ENCODE results near the gene FOXN3. TPM values are rescaled to one million over a fixed set of nuclear protein-coding genes. Genes with fewer than 3 reads are reported as not detected.

FOXN3 gene
- total and polyA plus RNA-seq, 10 of the 15 experiments (the other 5 are each of a cell fraction or from before 2014, with no cell fraction given) = 4.5 to 68.9 (median 29.7) TPM

- Histone ChIP-seq H3K4me3 (no peak overlapping the region), H3K9ac (ENCODE audit: control insufficient read depth, insufficient read depth, low read length) (no peak overlapping the region), H3K27ac (ENCODE audit: control insufficient read depth, insufficient read depth) (no peak overlapping the region), H3K79me2 (ENCODE audit: control insufficient read depth, insufficient read depth, low read length) (no peaks in the 10 kb centered on the region; the same call in 1 of the 2 replicates), H3K36me3 (ENCODE audit: control insufficient read depth in 2 of 2, insufficient read depth in 2 of 2, low read length in 1 of 2) (no peaks in the 10 kb centered on the region; a peak in 1 of 4 replicates), H3K9me3 (replicated peaks; ENCODE audit: control insufficient read depth, insufficient read depth, low read length) (no peaks in the 10 kb centered on the region), H3K4me2 (ENCODE audit: control insufficient read depth, insufficient read depth) (no peak overlapping the region), H4K20me1 (ENCODE audit: control insufficient read depth, insufficient read depth) (no peaks in the 10 kb centered on the region), H3K4me1 (ENCODE audit: control insufficient read depth, insufficient read depth, low read length) (no peaks in the 10 kb centered on the region), H3K27me3 (replicated peaks in 1 of 2; ENCODE audit: control insufficient read depth in 2 of 2, insufficient read depth in 2 of 2, low read length in 1 of 2) (no peaks in the 10 kb centered on the region), H2AFZ (ENCODE audit: control insufficient read depth, low read depth, low read length) (no peak overlapping the region)
- RAD21 ChIA-PET (ENCODE audit: unreplicated experiment) = no interaction called here
- ATAC-seq = no peak
- POLR2A ChIA-PET = no interaction called here
- 82% methylated on average over 6 of the region's 6 CpGs for WGBS (ENCODE audit: insufficient coverage, insufficient replicate concordance, low lambda C conversion rate, missing lambda C conversion rate)
- no peak for FAIRE-seq
- in situ Hi-C loops (cut with MboI) (no loop called here), intact Hi-C loops (cut with micrococcal nuclease; ENCODE audit: unreplicated experiment) (no loop called here)
- BruUV-seq (replicated peaks) = no TSS peak
- no peak for DNase-seq (ENCODE audit: low read depth, low spot score)
- no peak for TF ChIP-seq NRF1 (conservative IDR thresholded peaks at IDR 0.05; ENCODE audit: low read depth, low read length)
- CTCF ChIA-PET = interaction anchor here (1.1 kb wide), 1 partner anchor 30 kb away, joined by 3 read pairs; no protein-coding TSS in a partner anchor
- SMC1A ChIA-PET (ENCODE audit: uncharacterized antibody, unreplicated experiment) = interaction anchor here (0.9 to 1.5 kb wide), 4 partner anchors 11 to 193 kb away, joined by 3 to 4 read pairs (median 3); no protein-coding TSS in a partner anchor
Observed at GRCh38 chr14:89212386-89213235, 204.4 kb downstream of the FOXN3 start.

- H3K79me2 ChIP-seq (ENCODE audit: control insufficient read depth, insufficient read depth, low read length) = no peaks in the 10 kb centered on the region; the same call in 1 of the 2 replicates
- no peak for FAIRE-seq
- in situ Hi-C loops (cut with MboI) = no loop called here
- TF ChIP-seq TCF12 (IDR thresholded peaks at IDR 0.05; ENCODE audit: low read depth, low read length) (no peak), STAT3 (IDR thresholded peaks at IDR 0.05; ENCODE audit: low read depth, low read length) (no peak), JUNB (IDR thresholded peaks at IDR 0.05) (no peak), PAX8 (IDR thresholded peaks at IDR 0.05) (no peak), USF2 (IDR thresholded peaks at IDR 0.05; ENCODE audit: borderline replicate concordance, low read depth, low read length) (no peak), SMC3 (IDR thresholded peaks at IDR 0.05; ENCODE audit: borderline replicate concordance, low read length) (no peak), CHD4 (IDR thresholded peaks at IDR 0.05) (no peak), ZNF687 (IDR thresholded peaks at IDR 0.05) (no peak), CBFB (IDR thresholded peaks at IDR 0.05; ENCODE audit: low read depth) (no peak), CHD1 (IDR thresholded peaks at IDR 0.05; ENCODE audit: low read depth, low read length) (no peak), CHD2 (IDR thresholded peaks at IDR 0.05; ENCODE audit: borderline replicate concordance, low read depth, low read length) (no peak), ATF7 (IDR thresholded peaks at IDR 0.05; ENCODE audit: low read depth) (no peak), IRF4 (IDR thresholded peaks at IDR 0.05; ENCODE audit: low read depth, low read length) (no peak)
Observed at GRCh38 chr14:89209558-89209957, 207.5 kb downstream of the FOXN3 start.

More at GRCh38 chr14:89209558-89209957, 207.5 kb downstream of the FOXN3 start:
- WGBS (ENCODE audit: insufficient coverage, insufficient replicate concordance, low lambda C conversion rate, missing lambda C conversion rate) = 97% methylated on average over 3 of the region's 3 CpGs
- intact Hi-C loops (cut with micrococcal nuclease; ENCODE audit: unreplicated experiment) = no loop called here
- Histone ChIP-seq H4K20me1 (ENCODE audit: control insufficient read depth, insufficient read depth) (no peaks in the 10 kb centered on the region), H3K4me1 (ENCODE audit: control insufficient read depth, insufficient read depth, low read length) (no peaks in the 10 kb centered on the region), H2AFZ (ENCODE audit: control insufficient read depth, low read depth, low read length) (no peak overlapping the region), H3K36me3 (ENCODE audit: control insufficient read depth in 2 of 2, insufficient read depth in 2 of 2, low read length in 1 of 2) (no peaks in the 10 kb centered on the region; a peak in 2 of 4 replicates), H3K27me3 (replicated peaks in 1 of 2; ENCODE audit: control insufficient read depth in 2 of 2, insufficient read depth in 2 of 2, low read length in 1 of 2) (no peaks in the 10 kb centered on the region), H3K9ac (ENCODE audit: control insufficient read depth, insufficient read depth, low read length) (no peak overlapping the region), H3K27ac (ENCODE audit: control insufficient read depth, insufficient read depth) (no peak overlapping the region), H3K4me2 (ENCODE audit: control insufficient read depth, insufficient read depth) (no peak overlapping the region), H3K4me3 (no peak overlapping the region), H3K9me3 (replicated peaks; ENCODE audit: control insufficient read depth, insufficient read depth, low read length) (no peaks in the 10 kb centered on the region)
- ChIA-PET RAD21 (ENCODE audit: unreplicated experiment) (no interaction called here), CTCF (interaction anchor here (2.8 kb wide), 1 partner anchor 32 kb away, joined by 16 read pairs; no protein-coding TSS in a partner anchor), POLR2A (no interaction called here), SMC1A (ENCODE audit: uncharacterized antibody, unreplicated experiment) (no interaction called here)
- no TSS peak for BruUV-seq (replicated peaks)
- no peak for ATAC-seq
- no peak for DNase-seq (ENCODE audit: low read depth, low spot score)
